D721Med (cell line): ENCODE results near the gene ADCY4.
"Not testable (repeated sequence)": the region's sequence is repeated elsewhere in the genome, so short reads cannot be mapped to it uniquely, and the experiment has no call there.

Experiments used
- DNase-seq: peaks from one replicate; pipeline ENCODE4 v3.0.0; 2011; ENCODE audit warnings: low spot score; ENCODE audit not compliant: insufficient read length
- FAIRE-seq: peaks from 2 replicates; lab custom pipeline; 2011; peaks lifted over from hg19 to GRCh38; lab: Jason Lieb, UNC
- CTCF ChIP-seq: IDR thresholded peaks from 2 replicates; pipeline ENCODE4 v1.5.1; 2012; ENCODE audit warnings: mild to moderate bottlenecking, control low read depth; ENCODE audit not compliant: insufficient read depth; ENCODE audit errors: missing control alignments

ADCY4 gene

GRCh38 chr14:24329736-24330135 is 5.1 kb downstream of the ADCY4 start:
- DNase-seq (no peak), FAIRE-seq (no peak)
- no peak for TF ChIP-seq CTCF

GRCh38 chr14:24329073-24329663 is 5.7 kb downstream of the ADCY4 start:
- TF ChIP-seq CTCF: no peak
- no peak for FAIRE-seq
- DNase-seq: no peak

- not testable (repeated sequence) for DNase-seq, FAIRE-seq
- peak; percentile 35 for TF ChIP-seq CTCF
These were observed 7.0 kb downstream of the ADCY4 start for GRCh38 chr14:24327914-24328313.

- no peak for DNase-seq
- no peak for TF ChIP-seq CTCF
- no peak for FAIRE-seq
These were observed 7.6 kb downstream of the ADCY4 start for GRCh38 chr14:24327303-24327702.

- no peak for DNase-seq
- FAIRE-seq: no peak
- TF ChIP-seq CTCF: no peak
These were observed 8.9 kb downstream of the ADCY4 start for GRCh38 chr14:24325963-24326362.

- TF ChIP-seq CTCF: no peak
- FAIRE-seq (no peak), DNase-seq (no peak)
These were observed 9.8 kb downstream of the ADCY4 start for GRCh38 chr14:24325041-24325530.

- no peak for FAIRE-seq
- TF ChIP-seq CTCF: no peak
- DNase-seq: no peak
These were observed 10.8 kb downstream of the ADCY4 start for GRCh38 chr14:24324024-24324423.
